Kidney epithelial cell (primary cell): Measurements from ENCODE around the gene P2RY8. TPM values are rescaled to one million over a fixed set of nuclear protein-coding genes. Genes with fewer than 3 reads are reported as not detected.

ENCODE experiments used
- DNase-seq: peaks from one replicate; pipeline ENCODE4 v3.0.0-alpha.2; 2010; ENCODE audit warnings: low read depth
- H3K27me3 ChIP-seq: 2 replicates; pipeline ENCODE4 v1.6.0; 2011; ENCODE audit warnings: low read length; ENCODE audit not compliant: control insufficient read depth, insufficient read depth
- H3K36me3 ChIP-seq: 2 replicates; pipeline ENCODE4 v1.5.1; 2011; ENCODE audit warnings: low read length; ENCODE audit not compliant: control insufficient read depth, insufficient read depth
- H3K4me3 ChIP-seq: 2 replicates; pipeline ENCODE4 v1.5.1; 2011; ENCODE audit warnings: low read depth, mild to moderate bottlenecking, control low read depth, low read length
- CTCF ChIP-seq: IDR thresholded peaks from 2 replicates; pipeline ENCODE4 v1.5.1; 2011; ENCODE audit warnings: mild to moderate bottlenecking, moderate library complexity, low read length, control low read depth, inconsistent platforms; ENCODE audit not compliant: insufficient read depth, poor library complexity, severe bottlenecking
- total RNA-seq: library from RNA; depleted of rRNA; stranded (reverse); fragments of >200 nt; gene quantifications from 2 replicates; pipeline ENCODE4 v1.2.3, GENCODE V29; 2015

The P2RY8 gene
- total RNA-seq, 1 donor from 2014 or later, result not detected

- H3K27me3 ChIP-seq, result no peaks in the 10 kb centered on the region
- TF ChIP-seq CTCF, result no peak
- no peak overlapping the region for H3K4me3 ChIP-seq
- H3K36me3 ChIP-seq, result no peaks in the 10 kb centered on the region
- no peak for DNase-seq
Measured at GRCh38 chrX:1528884-1529203, 8.1 kb downstream of the P2RY8 start.

GRCh38 chrX:1528186-1528883, 8.7 kb downstream of the P2RY8 start:
- Histone ChIP-seq H3K36me3 (no peaks in the 10 kb centered on the region), H3K27me3 (no peaks in the 10 kb centered on the region), H3K4me3 (no peak overlapping the region)
- no peak for DNase-seq
- no peak for TF ChIP-seq CTCF

- H3K27me3 ChIP-seq, result no peaks in the 10 kb centered on the region
- DNase-seq, result no peak
- no peaks in the 10 kb centered on the region for H3K36me3 ChIP-seq
- H3K4me3 ChIP-seq, result no peak overlapping the region
- no peak for TF ChIP-seq CTCF
Measured at GRCh38 chrX:1527457-1527856, 9.5 kb downstream of the P2RY8 start.

- DNase-seq, result no peak
- Histone ChIP-seq H3K36me3 (no peaks in the 10 kb centered on the region), H3K27me3 (no peaks in the 10 kb centered on the region), H3K4me3 (no peak overlapping the region)
- no peak for TF ChIP-seq CTCF
Measured at GRCh38 chrX:1526565-1526964, 10.4 kb downstream of the P2RY8 start.

GRCh38 chrX:1525583-1526355, 11.2 kb downstream of the P2RY8 start:
- no peak for TF ChIP-seq CTCF
- no peak for DNase-seq
- H3K27me3 ChIP-seq, result no peaks in the 10 kb centered on the region

More at GRCh38 chrX:1525583-1526355, 11.2 kb downstream of the P2RY8 start:
- Histone ChIP-seq H3K36me3 (no peaks in the 10 kb centered on the region), H3K4me3 (no peak overlapping the region)
